OCI-LY1 (cell line): ENCODE data around the gene MRPL41.

ENCODE experiments used
- EZH2 ChIP-seq: fragments of 200-600 bp; sonication (generic), shearing (Covaris generic); IDR thresholded peaks from 2 replicates; pipeline ENCODE4 v1.8.0; 2017; ENCODE audit warnings: borderline replicate concordance, mixed run types, mild to moderate bottlenecking, antibody characterized with exemption, low read length, moderate library complexity, mixed read lengths
- TF ChIP-seq, protein P1 (sequence below): fragments of 200-600 bp; sonication (generic), shearing (Covaris generic); IDR thresholded peaks from 2 replicates; pipeline ENCODE4 v1.5.1; 2017; ENCODE audit warnings: mild to moderate bottlenecking, antibody characterized with exemption, low read length, moderate library complexity, mixed read lengths

DNA sequence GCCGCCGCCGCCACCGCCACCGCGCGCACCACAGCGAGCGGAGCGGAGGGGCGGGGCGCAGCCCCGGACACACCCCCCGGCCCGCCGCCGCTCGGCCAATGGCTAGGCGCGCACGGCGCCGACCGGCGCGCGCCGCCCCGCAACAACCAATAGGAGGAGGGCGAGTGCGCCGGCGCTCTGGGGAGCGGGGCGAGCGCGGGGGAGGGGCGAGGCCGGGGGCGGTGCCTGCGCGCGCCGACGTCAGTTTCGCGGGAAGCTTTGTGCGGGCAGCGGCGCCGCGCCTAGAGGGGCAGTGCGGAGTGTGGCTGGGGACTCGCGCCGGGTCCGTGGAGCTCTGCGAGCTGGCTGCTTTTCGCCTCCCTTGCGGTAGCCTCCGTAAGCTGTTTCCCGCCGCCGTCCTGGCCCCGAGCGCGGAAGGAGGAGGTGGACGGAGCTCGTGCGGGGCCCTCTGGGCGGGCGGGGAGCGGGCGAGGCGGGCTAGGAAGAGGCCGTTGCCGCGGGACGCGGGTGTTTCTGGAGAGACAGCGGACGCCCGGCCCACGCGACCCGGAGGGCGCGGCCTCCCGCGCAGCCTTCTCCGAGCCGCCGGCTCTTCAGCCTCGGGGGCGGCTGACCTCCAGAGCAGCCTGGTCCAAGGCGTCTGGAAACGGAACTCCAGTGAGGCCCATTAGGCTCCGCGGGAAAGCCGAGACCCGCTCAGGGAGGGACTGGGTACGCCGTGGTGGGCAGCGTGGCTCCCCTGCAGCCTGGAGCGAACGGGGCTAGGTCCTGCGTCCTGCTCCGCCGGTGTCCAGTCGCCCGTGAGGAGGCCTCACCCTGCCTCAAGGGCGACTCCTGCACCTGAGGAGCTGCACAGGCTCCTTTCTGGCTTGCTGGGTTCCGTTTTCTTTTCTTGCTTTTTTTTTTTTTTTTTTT, 39.0 kb downstream of the MRPL41 start, which contains the start of gene ZMYND19:
- TF ChIP-seq, protein P1, sequence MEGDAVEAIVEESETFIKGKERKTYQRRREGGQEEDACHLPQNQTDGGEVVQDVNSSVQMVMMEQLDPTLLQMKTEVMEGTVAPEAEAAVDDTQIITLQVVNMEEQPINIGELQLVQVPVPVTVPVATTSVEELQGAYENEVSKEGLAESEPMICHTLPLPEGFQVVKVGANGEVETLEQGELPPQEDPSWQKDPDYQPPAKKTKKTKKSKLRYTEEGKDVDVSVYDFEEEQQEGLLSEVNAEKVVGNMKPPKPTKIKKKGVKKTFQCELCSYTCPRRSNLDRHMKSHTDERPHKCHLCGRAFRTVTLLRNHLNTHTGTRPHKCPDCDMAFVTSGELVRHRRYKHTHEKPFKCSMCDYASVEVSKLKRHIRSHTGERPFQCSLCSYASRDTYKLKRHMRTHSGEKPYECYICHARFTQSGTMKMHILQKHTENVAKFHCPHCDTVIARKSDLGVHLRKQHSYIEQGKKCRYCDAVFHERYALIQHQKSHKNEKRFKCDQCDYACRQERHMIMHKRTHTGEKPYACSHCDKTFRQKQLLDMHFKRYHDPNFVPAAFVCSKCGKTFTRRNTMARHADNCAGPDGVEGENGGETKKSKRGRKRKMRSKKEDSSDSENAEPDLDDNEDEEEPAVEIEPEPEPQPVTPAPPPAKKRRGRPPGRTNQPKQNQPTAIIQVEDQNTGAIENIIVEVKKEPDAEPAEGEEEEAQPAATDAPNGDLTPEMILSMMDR: no peak
- no peak for TF ChIP-seq EZH2
